Erythroblast (primary cell): Measurements from ENCODE around the gene NFIL3.

Experiments used
- DNase-seq, 2 experiments: peaks; one replicate each; lab custom pipeline; 2025; lab: John Stamatoyannopoulos, UW
- GATA1 ChIP-seq: IDR thresholded peaks from 2 replicates; pipeline ENCODE4 v1.6.1; 2011; ENCODE audit warnings: low read depth, mild to moderate bottlenecking, control low read depth, low read length, moderate library complexity
- POLR2A ChIP-seq: IDR thresholded peaks from 2 replicates; pipeline ENCODE4 v1.6.1; 2011; ENCODE audit warnings: mild to moderate bottlenecking, low read length

The NFIL3 gene

DNA sequence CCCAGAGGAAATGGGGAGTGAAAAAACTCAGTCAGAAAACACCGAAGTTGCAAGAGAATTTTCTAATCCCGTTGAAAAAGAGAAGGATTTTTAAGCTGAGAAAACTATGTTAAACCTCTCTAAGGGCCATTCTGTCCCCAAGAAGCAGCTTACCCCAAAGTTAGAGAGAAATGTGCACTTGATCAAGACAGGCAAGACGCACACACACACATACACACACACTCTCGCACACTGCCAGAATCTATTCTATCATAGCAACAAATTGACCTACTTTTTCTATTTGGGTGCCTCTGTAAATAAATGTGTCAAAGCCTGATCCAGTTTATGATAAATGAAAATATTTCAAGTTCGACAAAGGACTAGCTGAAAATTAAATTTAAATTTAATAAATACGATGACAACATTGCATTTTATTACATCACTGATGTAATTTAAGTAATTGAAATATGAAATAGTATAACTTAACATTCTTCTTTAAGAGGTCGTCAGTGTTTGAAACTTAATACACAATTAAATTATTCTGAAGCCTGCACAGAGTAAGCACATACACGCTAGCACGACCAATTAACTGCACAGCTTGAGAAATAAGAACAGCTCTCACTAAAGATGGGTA lies 5.9 kb downstream of the NFIL3 start:
- DNase-seq, result no peak
- TF ChIP-seq GATA1 (no peak), POLR2A (no peak)

DNA sequence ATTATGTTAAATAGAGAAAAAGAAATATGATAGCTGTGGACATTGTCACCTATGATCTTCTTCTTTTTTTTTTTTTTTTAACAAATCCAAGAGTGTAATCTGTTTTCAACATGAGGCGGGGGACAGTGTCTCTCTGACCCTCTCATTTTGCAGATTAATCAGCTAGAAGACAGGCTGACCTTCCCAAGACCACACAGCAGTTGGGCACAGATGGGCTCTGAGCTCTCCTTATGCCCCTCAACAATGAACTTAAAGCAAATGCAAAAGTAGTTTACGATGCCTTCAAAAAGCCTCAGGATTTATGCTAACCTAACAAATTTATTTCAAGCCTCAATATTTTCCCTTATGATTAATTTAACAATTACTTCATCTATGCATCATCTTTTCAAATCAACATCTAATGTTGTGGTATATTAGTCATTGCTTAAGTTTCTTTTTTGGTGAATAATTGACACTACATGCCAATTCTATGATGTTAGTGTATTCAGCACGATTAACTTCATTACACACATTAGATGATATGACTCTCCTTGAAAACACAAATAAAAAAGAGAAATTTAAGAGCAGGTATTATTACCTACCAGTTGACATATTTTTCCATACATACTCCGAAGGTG lies 7.4 kb downstream of the NFIL3 start:
- TF ChIP-seq GATA1, result no peak
- no peak for TF ChIP-seq POLR2A
- no peak for DNase-seq

DNA sequence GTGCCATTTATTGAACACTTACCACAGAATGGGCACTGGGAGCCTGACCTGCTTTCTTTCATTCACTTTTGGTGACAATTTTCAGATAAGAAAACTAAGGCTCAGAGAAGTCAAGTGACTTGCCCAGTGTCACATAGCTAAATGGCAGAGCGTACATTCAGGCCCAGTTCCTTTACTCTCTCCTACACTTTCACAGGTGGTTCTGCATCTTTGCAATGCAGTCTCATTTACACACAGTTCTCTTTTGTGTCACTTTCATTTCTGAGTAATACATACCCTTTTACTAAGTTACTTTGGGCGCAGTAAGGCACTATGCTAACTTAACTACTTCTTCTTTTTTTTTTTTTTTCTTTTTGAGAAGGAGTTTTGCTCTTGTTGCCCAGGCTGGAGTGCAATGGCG lies 8.3 kb downstream of the NFIL3 start:
- no peak for DNase-seq
- TF ChIP-seq GATA1, result no peak
- no peak for TF ChIP-seq POLR2A

DNA sequence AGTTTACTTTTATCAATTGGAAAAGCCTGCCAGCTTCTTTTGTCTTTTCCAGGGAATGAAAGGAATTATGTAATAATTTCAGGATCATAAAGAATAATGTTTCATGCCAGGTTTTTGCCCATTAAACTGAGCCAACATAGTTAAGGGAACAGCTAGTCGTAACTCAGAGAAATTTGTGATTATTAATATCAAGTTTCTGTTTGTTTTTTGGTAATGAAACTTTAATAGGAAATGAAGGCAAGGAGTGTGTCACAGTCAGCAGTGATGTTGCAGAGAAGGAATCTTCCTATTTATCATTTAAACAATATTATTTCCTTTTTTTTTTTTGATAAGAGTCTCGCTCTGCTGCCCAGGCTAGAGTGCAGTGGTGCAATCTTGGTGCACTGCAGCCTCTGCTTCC lies 10.7 kb downstream of the NFIL3 start:
- no peak for DNase-seq
- TF ChIP-seq POLR2A, result no peak
- no peak for TF ChIP-seq GATA1

DNA sequence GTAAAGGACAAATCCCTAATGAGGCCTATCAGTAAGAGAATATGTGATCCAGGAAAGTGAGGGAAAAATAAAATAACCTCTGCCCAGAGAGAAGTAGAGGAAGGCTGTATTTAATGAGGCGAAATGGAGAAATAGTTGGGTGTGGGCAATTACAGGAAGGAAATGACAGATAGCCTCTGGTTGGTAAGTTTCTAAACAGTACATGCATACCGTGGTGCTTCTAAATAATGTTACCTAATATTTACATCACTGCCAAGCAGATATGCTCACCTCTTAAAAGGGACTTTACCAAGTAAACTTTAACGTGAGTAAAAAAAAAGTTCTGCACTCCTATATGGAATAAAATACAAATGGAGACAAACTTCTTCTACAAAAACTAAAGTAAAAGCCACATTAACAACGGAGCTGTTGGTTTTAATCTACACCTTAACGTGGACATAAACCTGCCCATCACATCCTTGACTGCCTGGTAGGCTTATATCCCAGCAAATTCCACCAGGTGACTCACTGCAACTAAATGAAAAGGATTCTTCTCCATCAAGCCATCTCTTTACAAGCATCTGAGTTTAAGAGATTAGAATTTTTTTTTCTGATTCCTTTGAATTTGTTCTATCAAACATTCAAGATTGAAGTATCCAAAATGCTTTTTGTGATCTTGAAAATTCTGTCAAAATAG lies 12.4 kb downstream of the NFIL3 start:
- DNase-seq, result no peak
- TF ChIP-seq GATA1 (no peak), POLR2A (no peak)

DNA sequence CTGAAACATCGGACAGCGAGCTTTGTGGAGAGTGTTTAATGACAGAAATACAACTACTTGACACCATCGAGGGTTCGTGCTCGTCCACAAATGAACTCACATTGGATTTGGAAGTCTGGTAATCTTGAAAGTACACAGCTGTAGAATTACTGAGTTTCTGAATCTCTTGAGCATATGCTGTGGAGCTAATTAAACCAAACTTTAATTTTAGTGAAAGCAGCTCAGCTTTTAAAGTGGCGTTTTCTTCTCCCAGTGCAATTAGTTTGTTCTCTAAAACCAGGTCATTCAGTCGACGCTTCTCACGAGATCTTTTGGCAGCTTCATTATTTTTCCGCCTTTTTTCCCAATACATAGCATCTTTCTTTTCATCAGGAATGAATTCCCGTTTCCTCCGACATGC lies 13.5 kb downstream of the NFIL3 start:
- no peak for DNase-seq
- TF ChIP-seq GATA1 (no peak), POLR2A (no peak)

DNA sequence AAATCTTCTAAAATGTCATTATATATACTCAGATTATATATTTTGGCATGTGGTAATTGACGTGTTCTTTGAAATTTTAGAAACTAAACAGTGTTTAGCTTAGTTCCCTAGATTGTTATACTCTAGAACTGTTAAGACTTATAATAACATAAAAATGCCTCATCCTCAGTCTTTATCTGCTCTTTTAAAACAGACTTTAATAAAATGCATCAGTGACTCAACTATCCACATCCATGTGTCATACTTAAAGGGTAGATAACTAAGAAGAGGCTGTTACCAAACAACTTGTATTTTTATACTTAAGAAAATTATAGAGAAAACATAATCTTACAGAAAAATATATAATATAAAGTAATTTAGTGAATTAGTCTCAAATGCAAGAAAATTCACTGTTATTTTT lies 15.2 kb downstream of the NFIL3 start:
- TF ChIP-seq GATA1 (no peak), POLR2A (no peak)
- peak in 1 of 2 experiments; percentile 17 for DNase-seq

DNA sequence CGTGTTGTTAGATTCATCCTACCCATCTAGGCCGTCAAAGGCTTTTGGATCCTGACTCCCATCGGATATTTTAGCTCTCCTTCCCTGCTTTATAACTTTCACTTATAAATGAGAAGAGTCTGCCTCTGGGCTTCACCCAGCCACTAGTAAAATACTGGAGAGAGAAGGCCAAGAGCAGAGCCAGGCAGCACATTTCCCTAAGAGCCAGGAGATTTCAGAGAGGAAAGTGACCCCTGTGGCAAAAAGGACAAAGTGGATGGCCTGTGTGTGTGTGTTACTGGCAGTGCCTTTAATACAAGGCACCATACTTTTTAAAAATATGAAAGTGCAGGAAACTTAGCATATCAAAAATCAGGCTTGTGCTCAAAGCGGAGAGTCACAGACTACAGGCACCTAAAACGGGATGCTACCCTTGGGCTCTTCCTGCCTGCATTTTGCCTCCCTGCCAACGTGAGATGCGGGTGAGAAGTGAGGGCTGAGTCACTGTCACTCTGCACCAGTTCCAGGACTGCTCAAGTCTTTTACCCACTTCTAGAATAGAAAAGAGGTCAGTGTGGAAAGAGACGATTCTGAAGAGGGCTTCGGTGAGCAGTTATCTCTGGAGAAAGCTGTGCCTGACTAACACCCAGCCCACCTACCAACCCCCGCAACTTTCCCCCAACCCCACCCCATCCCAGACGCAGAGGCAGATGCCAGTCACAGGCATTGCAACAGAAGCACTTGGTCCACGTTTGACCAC lies 15.9 kb downstream of the NFIL3 start:
- TF ChIP-seq GATA1 (no peak), POLR2A (no peak)
- peak; percentile 29 to 35 for DNase-seq

DNA sequence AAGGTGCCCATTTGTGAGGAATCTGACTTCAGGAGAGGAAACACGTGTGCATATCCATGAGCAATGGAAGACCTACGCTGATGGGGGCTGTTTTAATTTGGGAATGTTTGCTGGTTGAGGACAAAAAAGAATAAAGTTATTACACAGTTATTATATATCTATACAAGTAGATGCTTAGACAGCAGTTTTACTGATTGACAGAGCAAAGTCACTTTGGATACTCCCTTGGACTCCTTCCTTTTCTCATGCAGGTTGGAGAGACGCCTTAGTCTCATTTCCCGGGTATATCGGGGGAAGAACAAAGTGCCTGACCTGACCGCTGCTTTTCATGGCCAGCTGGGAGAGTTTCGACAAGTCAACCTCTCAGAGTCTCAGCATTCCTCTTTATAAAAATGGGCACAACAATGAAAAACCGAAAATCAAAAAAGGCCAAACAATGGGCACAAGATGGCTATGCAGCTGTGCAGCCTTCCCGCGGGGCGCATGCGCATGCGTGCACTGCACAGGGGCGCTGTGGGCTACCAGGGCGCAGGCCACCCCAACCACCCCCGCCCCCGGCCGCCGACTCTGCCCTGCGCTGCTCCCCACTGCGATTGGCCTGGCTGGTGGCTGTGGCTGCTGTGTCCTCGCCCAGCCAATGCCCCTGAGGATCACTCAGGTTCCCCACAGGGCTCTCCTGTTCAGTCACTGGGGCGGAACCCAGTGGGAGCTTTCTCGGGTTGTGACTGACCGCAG lies 18.1 kb downstream of the NFIL3 start:
- TF ChIP-seq POLR2A, result no peak
- no peak for DNase-seq

DNA sequence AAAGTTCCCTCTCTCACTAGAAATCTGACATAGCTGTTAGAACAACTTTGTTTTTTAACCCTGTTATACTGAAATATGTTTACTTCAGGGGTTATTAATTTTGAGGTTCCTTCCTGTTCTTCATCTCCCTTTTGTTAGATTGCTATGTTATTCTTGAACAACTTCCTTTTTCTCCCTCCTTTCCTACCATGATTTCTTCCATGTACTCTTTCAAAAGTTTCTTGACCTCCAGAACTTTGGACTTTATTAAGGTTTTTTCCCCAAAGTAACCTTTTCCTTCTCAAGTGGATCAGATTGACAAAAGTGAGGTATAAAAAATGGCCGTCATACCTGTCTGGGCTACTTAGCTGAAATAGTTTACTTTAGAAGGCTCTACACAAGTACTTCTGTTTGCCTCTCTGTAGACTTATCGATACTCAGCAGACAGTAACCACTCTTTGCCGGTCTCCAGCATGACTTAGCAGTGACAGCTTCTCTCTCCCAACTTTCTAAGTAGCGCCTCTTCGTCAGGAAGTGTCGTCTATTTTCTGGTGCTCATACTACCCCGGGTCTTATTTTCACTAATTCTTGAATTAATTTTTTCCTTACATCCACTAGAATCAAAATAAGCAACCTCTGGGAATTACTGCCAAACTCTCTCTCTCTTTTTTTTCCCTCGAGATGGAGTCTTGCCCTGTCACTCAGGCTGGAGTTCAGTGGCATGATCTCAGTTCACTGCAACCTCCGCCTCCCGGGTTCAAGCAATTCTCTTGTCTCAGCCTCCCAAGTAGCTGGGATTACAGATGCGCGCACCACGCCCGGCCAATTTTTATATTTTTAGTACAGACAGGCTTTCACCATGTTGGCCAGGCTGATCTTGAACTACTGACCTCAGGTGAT lies 19.7 kb downstream of the NFIL3 start:
- no peak for TF ChIP-seq POLR2A
- TF ChIP-seq GATA1, result no peak

DNA sequence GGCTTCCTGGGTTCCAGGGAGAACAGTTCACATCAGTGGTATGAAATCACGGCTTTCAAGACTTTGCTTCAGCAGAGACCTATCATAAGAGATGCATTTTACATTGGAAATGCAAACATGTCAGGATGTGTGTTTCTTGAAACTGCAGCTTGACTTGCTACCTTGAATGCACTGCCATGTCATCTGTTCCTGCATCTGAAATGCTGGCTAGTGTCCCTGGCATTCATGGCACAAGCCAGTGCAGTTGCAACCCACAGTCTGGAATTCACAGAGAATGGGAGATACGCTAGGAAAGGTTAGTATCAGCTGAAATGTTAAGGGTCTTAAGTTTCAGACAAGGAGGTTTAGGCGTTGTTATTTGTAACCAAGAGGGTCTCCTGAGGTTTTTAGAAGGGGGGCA lies 24.7 kb downstream of the NFIL3 start:
- DNase-seq, result no peak
- TF ChIP-seq GATA1 (no peak), POLR2A (no peak)

More for the DNA sequence above, 19.7 kb downstream of the NFIL3 start:
- peak; percentile 35 to 41 for DNase-seq

DNA sequence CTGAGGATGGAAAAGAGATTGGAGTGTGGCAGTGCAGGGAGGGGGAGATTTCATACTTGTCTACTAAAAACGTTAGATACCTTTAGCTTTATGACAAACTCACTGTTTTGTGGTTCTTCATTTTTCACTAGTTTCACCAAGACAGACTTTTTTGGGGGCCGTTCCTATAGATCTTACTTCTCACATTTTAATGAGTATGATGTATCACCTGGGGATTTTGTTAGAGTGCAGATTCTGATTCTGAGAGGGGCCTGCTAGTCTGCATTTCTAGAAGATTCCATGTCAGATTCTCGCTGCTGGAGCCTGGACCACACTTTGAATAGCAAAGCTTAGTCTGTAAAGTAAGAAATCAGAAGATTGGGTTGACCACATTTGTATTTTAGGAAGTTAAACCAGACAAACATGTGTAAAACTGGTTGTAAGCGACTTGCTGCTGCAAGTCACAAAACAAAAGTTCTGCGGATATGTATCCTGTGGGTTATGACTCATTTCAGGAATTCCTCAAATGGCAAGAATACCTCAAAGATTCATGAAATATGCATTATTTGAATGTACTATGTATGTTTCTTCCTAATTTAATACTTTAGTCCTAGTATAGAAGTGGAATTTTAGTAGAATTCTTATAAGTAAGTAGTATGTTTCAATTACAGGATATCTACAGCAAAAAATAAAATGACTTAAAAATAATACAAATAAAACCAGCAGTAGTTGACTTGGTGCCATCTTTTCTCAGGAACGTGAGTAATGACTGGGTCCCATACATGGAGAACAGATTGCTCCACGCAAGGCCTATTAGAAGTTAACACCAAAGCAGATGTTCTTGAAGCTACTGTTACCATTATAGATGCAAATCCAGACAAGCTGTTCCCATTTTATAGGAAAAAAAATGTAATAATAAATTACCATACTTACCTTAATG lies 27.8 kb downstream of the NFIL3 start:
- no peak for DNase-seq

More for the DNA sequence above, 27.8 kb downstream of the NFIL3 start:
- TF ChIP-seq GATA1, result no peak
- no peak for TF ChIP-seq POLR2A
